Chondrocyte (in vitro differentiated cells): ENCODE results near the gene GABRR3. TPM values are rescaled to one million over a fixed set of nuclear protein-coding genes. Genes with fewer than 3 reads are reported as not detected.

Source experiments
- DNase-seq: peaks from one replicate; pipeline ENCODE4 v3.0.0; 2021; ENCODE audit warnings: mixed read lengths, low spot score
- H3K27ac Mint-ChIP-seq: one replicate; pipeline ENCODE4 v1.8.0; 2021; ENCODE audit warnings: mild to moderate bottlenecking, moderate library complexity, mixed read lengths; ENCODE audit not compliant: unreplicated experiment
- H3K27me3 Mint-ChIP-seq: 2 replicates; pipeline ENCODE4 v1.8.0; 2021; ENCODE audit warnings: low read depth, mixed read lengths
- H3K36me3 Mint-ChIP-seq: 2 replicates; pipeline ENCODE4 v1.8.0; 2021; ENCODE audit warnings: low read depth, mixed read lengths
- H3K4me1 Mint-ChIP-seq: 2 replicates; pipeline ENCODE4 v1.8.0; 2021; ENCODE audit warnings: low read depth, mild to moderate bottlenecking, mixed read lengths
- H3K4me3 Mint-ChIP-seq: one replicate; pipeline ENCODE4 v1.8.0; 2021; ENCODE audit warnings: mild to moderate bottlenecking, moderate library complexity, mixed read lengths; ENCODE audit not compliant: unreplicated experiment
- H3K9me3 Mint-ChIP-seq: 2 replicates; pipeline ENCODE4 v1.8.0; 2021; ENCODE audit warnings: low read depth, mixed read lengths
- long read RNA-seq: library from polyadenylated mRNA; stranded (forward); transcript quantifications from one replicate; pipeline ENCODE4 v2.0.0, GENCODE V29; 2021
- total RNA-seq: library from RNA; stranded (reverse); gene quantifications from 3 replicates; pipeline ENCODE4 v1.2.1, GENCODE V29; 2021
- TF ChIP-seq, protein P1 (sequence below): fragments of 200-600 bp; sonication (generic); IDR thresholded peaks from 2 replicates; pipeline ENCODE4 v1.5.0; 2021; ENCODE audit warnings: antibody characterized with exemption, mild to moderate bottlenecking, moderate library complexity

The GABRR3 gene
- not detected in 3 replicates for total RNA-seq
- long read RNA-seq = 0 reads

DNA sequence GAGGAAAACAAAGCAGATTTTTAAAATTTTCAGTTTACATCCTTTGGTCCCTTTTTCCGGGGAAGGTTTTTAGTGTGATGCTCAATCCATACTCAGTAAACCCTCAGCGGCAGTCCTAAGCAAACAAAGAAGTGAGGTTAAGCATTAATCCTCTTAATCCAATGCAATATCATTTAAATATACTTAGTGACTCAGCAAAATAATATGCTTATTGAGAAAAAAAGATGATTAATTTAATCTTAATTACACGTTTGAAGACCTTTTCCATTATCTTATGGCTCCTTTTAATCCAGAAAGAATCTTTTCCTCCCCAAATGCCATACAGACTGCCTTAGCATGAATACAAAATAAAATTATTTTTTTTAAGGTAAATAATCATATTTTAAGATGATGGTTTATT lies at the start of gene GABRR3:
GABRR3 (minus strand) TSS at position 108 of the 400 bp plus-strand sequence. CDS start 328 bp downstream, outside the sequence.
- peaks cover 2% of the 10 kb centered on the region for H3K4me1 Mint-ChIP-seq
- no peaks in the 10 kb centered on the region for H3K9me3 Mint-ChIP-seq
- TF ChIP-seq, protein P1, sequence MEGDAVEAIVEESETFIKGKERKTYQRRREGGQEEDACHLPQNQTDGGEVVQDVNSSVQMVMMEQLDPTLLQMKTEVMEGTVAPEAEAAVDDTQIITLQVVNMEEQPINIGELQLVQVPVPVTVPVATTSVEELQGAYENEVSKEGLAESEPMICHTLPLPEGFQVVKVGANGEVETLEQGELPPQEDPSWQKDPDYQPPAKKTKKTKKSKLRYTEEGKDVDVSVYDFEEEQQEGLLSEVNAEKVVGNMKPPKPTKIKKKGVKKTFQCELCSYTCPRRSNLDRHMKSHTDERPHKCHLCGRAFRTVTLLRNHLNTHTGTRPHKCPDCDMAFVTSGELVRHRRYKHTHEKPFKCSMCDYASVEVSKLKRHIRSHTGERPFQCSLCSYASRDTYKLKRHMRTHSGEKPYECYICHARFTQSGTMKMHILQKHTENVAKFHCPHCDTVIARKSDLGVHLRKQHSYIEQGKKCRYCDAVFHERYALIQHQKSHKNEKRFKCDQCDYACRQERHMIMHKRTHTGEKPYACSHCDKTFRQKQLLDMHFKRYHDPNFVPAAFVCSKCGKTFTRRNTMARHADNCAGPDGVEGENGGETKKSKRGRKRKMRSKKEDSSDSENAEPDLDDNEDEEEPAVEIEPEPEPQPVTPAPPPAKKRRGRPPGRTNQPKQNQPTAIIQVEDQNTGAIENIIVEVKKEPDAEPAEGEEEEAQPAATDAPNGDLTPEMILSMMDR = no peak
- no peak within 1 kb of the TSS for H3K4me3 Mint-ChIP-seq
- no peak for DNase-seq
- H3K27me3 Mint-ChIP-seq = peaks cover 46% of the 10 kb centered on the region
- H3K36me3 Mint-ChIP-seq = no peaks in the 10 kb centered on the region
- no peak within 1 kb of the TSS for H3K27ac Mint-ChIP-seq

DNA sequence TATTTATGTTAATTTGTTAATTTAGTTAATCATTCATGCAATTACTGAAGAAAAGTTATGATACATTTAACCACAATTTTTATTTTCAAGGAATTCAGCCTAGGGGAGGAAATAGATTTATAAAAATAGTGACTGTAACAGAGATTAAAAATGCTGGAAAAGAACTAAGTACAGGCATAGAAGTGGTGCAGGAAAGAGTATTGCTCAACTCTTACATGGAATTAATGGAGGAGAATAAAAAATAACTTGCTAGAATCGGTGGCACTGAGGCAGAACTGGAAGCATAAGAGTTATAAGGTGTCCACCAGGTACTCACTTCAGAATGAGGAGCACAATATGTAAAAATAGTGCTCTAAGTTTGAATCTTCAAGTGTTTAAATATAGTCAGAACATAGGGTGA lies 38.4 kb upstream of the GABRR3 start:
- no peaks in the 10 kb centered on the region for H3K4me1 Mint-ChIP-seq
- no peak overlapping the region for H3K4me3 Mint-ChIP-seq
- TF ChIP-seq, protein P1 = no peak
- no peak overlapping the region for H3K27ac Mint-ChIP-seq
- peaks cover 22% of the 10 kb centered on the region for H3K27me3 Mint-ChIP-seq
- no peaks in the 10 kb centered on the region for H3K9me3 Mint-ChIP-seq
- no peak for DNase-seq
- H3K36me3 Mint-ChIP-seq = no peaks in the 10 kb centered on the region

DNA sequence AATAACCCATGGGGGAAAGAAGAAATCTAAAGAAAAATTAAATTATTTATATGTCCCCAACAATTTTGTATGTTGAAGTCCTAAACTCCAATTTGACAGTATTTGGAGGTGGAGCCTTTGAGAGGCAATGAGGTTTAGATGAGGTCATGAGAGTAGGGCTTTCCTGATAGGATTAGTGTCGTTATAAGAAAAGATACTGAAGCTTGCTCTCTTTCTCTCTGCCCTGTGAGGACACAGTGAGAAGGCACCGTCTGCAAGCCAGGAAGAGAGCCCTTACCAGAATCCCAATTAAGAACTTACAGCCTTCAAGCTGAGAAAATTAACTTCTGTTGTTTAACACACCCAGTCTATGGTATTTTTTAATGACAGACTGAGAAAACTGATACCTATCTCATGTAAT lies 35.7 kb upstream of the GABRR3 start:
- Mint-ChIP-seq H3K4me3 (no peak overlapping the region), H3K27me3 (peaks cover 26% of the 10 kb centered on the region), H3K36me3 (no peaks in the 10 kb centered on the region), H3K4me1 (no peaks in the 10 kb centered on the region), H3K9me3 (no peaks in the 10 kb centered on the region), H3K27ac (no peak overlapping the region)
- no peak for DNase-seq
- TF ChIP-seq, protein P1 = no peak

DNA sequence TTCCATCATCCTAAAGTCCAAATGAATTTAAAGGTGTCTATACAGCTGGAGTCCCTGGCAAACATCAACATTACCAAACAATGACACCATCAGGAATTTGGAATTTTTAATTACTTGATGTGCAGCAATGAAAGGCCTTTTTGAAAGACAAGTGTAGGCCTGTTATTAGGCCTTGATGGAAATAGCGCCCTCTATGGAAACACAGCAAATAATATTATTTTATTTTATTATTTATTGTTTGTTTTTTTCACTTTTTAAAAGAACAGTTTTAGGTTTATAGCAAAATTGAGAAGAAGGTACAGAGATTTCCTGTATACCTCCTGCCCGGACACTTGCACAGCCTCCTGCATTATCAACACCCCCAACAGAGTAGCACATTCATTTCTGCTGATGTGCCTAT lies 33.7 kb upstream of the GABRR3 start:
- DNase-seq = no peak
- peaks cover 26% of the 10 kb centered on the region for H3K27me3 Mint-ChIP-seq
- H3K36me3 Mint-ChIP-seq = no peaks in the 10 kb centered on the region
- no peak overlapping the region for H3K4me3 Mint-ChIP-seq
- TF ChIP-seq, protein P1 = peak; percentile 58
- no peaks in the 10 kb centered on the region for H3K4me1 Mint-ChIP-seq
- no peaks in the 10 kb centered on the region for H3K9me3 Mint-ChIP-seq
- no peak overlapping the region for H3K27ac Mint-ChIP-seq

DNA sequence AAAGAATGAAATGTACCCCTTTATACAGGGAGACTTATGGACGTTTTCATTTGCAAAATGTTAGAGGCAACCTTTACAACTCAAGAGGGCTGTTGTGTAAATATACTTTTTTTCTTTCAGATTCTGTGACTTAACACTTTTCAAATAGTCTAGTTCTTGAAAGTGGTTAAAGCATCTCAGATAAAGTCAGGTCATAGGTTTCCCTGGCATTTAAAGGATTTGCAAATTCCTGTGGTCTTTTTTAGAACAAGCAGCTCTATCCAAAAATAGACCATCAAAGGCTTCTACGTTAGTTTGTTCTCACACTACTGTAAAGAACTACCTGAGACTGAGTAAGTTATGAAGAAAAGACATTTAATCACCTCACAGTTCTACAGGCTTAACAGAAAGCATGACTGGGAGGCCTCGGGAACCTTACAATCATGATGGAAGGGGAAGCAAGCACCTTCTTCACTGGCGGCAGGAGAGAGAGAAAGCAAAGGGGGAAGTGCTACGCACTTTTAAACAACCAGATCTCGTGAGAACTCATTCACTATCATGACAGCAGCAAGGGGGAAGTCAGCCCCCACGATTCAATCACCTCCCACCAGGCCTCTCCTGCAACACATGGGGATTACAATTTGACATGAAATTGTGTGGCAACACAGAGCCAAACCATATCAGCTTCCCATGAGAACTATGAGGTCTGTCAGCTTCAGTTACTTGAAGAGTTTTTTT lies 23.3 kb upstream of the GABRR3 start:
- H3K4me3 Mint-ChIP-seq = no peak overlapping the region
- H3K27ac Mint-ChIP-seq = no peak overlapping the region
- no peaks in the 10 kb centered on the region for H3K9me3 Mint-ChIP-seq
- TF ChIP-seq, protein P1 = no peak
- no peak for DNase-seq
- H3K4me1 Mint-ChIP-seq = no peaks in the 10 kb centered on the region
- H3K36me3 Mint-ChIP-seq = no peaks in the 10 kb centered on the region
- H3K27me3 Mint-ChIP-seq = peaks cover 19% of the 10 kb centered on the region
